Thyroid gland (tissue), 4 donors: ENCODE results near the gene LYPD6B. TPM values are rescaled to one million over a fixed set of nuclear protein-coding genes. Genes with fewer than 3 reads are reported as not detected.
"Not testable (repeated sequence)": the region's sequence is repeated elsewhere in the genome, so short reads cannot be mapped to it uniquely, and the experiment has no call there.

Experiments used
- DNase-seq, 2 donors: peaks; one replicate each; pipeline ENCODE4 v3.0.0-alpha.2; 2019
- H3K27ac ChIP-seq, 3 donors: fragments of 200-600 bp; sonication (generic); 1 replicate in 2 of 3; 2 replicates in 1 of 3; pipeline ENCODE4 v1.5.1; 2016 to 2019; ENCODE audit warnings: mild to moderate bottlenecking in 1 of 3, moderate library complexity in 1 of 3
- H3K27me3 ChIP-seq: fragments of 200-600 bp; sonication (generic); one replicate; pipeline ENCODE4 v1.5.1; 2019
- H3K36me3 ChIP-seq, 2 donors: fragments of 200-600 bp; sonication (generic); one replicate each; pipeline ENCODE4 v1.5.1; 2016 to 2019
- H3K4me1 ChIP-seq, 2 donors: fragments of 200-600 bp; sonication (generic); one replicate each; pipeline ENCODE4 v1.5.1; 2017 to 2019
- H3K4me3 ChIP-seq, 3 donors: fragments of 200-600 bp; sonication (generic); replicated peaks in 1 of 3; 1 replicate in 2 of 3; 2 replicates in 1 of 3; pipeline ENCODE4 v1.5.1; 2016; ENCODE audit warnings: mild to moderate bottlenecking in 1 of 3
- H3K9me3 ChIP-seq: fragments of 200-600 bp; sonication (generic); one replicate; pipeline ENCODE4 v1.5.1; 2017
- CTCF ChIP-seq, 6 experiments: fragments of 200-600 bp in 3 of 6; fragments of 450-650 bp in 3 of 6; sonication (generic) in 3 of 6; IDR thresholded peaks; one replicate each; pipeline ENCODE4 v1.5.1; 2016 to 2019; ENCODE audit warnings: antibody characterized with exemption in 6 of 6, mild to moderate bottlenecking in 2 of 6, inconsistent platforms in 1 of 6, moderate library complexity in 1 of 6
- POLR2A ChIP-seq, 2 donors: fragments of 450-650 bp; IDR thresholded peaks; one replicate each; pipeline ENCODE4 v1.6.1; 2017; ENCODE audit warnings: antibody characterized with exemption in 2 of 2, mild to moderate bottlenecking in 2 of 2, moderate library complexity in 1 of 2
- WGBS, 2 donors: methylation state at CpG; one replicate each; pipeline ENCODE4 v1.1.5; 2017; 5-methylcytosine and 5-hydroxymethylcytosine counted together
- intact Hi-C: fragments of 100-400 bp; cut with DNase I; formaldehyde crosslinking; loops from one replicate; pipeline ENCODE4 v1.15.1; 2023
- total RNA-seq, 4 donors: library from RNA; depleted of rRNA; stranded (reverse); fragments of >200 nt; gene quantifications; one replicate each; pipeline ENCODE4 v1.2.3, GENCODE V29; 2016

The LYPD6B gene
- total RNA-seq, 4 donors from 2014 or later, result 0.40 TPM; not detected in 3

DNA sequence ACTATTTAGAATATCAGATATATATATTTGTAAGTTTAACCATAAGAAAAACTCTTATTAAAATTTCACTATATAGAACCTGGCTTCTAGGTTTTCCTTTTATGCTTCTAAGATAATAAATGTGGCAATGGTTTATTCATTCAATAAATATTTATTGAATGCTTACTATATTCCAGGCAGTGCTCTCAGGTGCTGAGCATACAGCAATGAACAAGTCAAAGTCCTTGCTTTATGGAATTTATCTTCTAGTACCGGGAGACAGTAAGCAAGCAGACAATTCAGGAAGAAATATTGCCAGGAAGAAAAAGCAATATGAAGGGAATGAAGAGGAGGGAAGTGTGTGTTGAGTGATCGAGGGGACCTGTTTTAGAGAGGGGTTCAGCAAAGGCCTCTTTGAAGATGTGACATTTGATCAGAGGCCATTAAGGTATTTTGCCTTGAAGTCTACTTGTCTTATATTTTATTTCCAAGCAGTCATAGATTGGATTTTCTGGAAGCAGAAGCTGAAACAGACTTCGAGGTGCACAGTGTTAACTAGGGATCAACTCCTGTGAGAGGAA lies 197.4 kb downstream of the LYPD6B start:
- H3K9me3 ChIP-seq, result no peaks in the 10 kb centered on the region
- no peak for TF ChIP-seq POLR2A (IDR thresholded peaks at IDR 0.05)
- TF ChIP-seq CTCF (IDR thresholded peaks at IDR 0.05), result no peak
- no peaks in the 10 kb centered on the region for H3K4me1 ChIP-seq
- H3K27ac ChIP-seq, result no peak overlapping the region
- WGBS, 2 donors, result 61 to 62% methylated on average over 3 of the region's 3 CpGs
- no peaks in the 10 kb centered on the region for H3K36me3 ChIP-seq
- no peak overlapping the region for H3K4me3 ChIP-seq
- no peaks in the 10 kb centered on the region for H3K27me3 ChIP-seq
- intact Hi-C loops, result no loop called here
- DNase-seq, result no peak

GRCh38 chr2:149236410-149236809 lies 197.9 kb downstream of the LYPD6B start:
- Histone ChIP-seq H3K27ac (no peak overlapping the region), H3K9me3 (no peaks in the 10 kb centered on the region), H3K36me3 (no peaks in the 10 kb centered on the region), H3K4me1 (no peaks in the 10 kb centered on the region), H3K27me3 (no peaks in the 10 kb centered on the region), H3K4me3 (no peak overlapping the region)
- intact Hi-C loops, result no loop called here
- TF ChIP-seq CTCF (IDR thresholded peaks at IDR 0.05), result no peak
- no peak for TF ChIP-seq POLR2A (IDR thresholded peaks at IDR 0.05)
- no peak for DNase-seq
- WGBS, 2 donors, result 80 to 85% methylated on average over 2 of the region's 2 CpGs

DNA sequence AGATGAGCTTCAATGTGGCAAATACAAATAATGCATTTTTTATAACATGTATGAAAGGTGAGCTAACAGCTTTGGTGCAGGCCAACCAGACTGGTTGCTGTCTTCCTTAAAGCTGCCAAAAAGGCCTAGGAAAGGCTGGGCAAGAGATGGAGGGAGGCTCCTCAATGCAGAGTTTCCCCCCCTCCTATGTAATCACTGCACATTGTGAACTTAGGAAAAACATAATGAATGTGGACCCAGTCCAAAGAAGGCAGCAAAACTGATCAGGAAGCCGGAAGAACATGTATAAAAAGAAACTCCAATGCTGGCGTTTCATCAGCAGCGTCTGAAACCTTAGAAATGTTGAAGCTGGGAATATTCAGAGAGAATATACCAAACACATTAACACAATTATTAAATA lies 207.7 kb downstream of the LYPD6B start:
- no peaks in the 10 kb centered on the region for H3K27me3 ChIP-seq
- no peak overlapping the region for H3K4me3 ChIP-seq
- no peak for TF ChIP-seq CTCF (IDR thresholded peaks at IDR 0.05)
- H3K36me3 ChIP-seq, result no peaks in the 10 kb centered on the region
- intact Hi-C loops, result no loop called here
- no peaks in the 10 kb centered on the region for H3K9me3 ChIP-seq
- WGBS, 2 donors, result 66 to 77% methylated on average over 3 of the region's 3 CpGs
- no peak for DNase-seq
- H3K27ac ChIP-seq, result no peak overlapping the region
- no peaks in the 10 kb centered on the region for H3K4me1 ChIP-seq

DNA sequence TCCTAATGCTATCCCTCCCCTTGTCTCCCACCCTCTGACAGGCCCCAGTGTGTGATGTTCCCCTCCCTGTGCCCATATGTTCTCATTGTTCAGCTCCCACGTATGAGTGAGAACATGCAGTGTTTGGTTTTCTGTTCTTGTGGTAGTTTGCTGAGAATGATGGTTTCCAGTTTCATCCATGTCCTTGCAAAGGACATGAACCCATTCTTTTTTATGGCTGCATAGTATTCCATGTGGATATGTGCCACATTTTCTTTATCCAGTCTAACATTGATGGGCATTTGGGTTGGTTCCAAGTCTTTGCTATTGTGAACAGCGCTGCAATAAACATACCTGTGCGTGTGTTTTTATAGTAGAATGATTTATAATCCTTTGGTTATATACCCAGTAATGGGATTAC lies 212.9 kb downstream of the LYPD6B start:
- H3K27me3 ChIP-seq, intact Hi-C loops, H3K4me3 ChIP-seq, H3K4me1 ChIP-seq, H3K36me3 ChIP-seq, H3K9me3 ChIP-seq, H3K27ac ChIP-seq, DNase-seq: not testable (repeated sequence)
- whole genome bisulfite sequencing, 2 donors, result 89 to 93% methylated on average over 3 of the region's 3 CpGs

GRCh38 chr2:149256877-149257276 lies 218.4 kb downstream of the LYPD6B start:
- H3K9me3 ChIP-seq, intact Hi-C loops, H3K27me3 ChIP-seq, H3K4me1 ChIP-seq, DNase-seq, H3K4me3 ChIP-seq, H3K36me3 ChIP-seq, H3K27ac ChIP-seq: not testable (repeated sequence)
- WGBS, 2 donors, result 89 to 93% methylated on average over 2 to 3 of the region's 3 CpGs

GRCh38 chr2:149258531-149258930 lies 220.0 kb downstream of the LYPD6B start:
- no peaks in the 10 kb centered on the region for H3K9me3 ChIP-seq
- no peaks in the 10 kb centered on the region for H3K27me3 ChIP-seq
- H3K27ac ChIP-seq, result no peak overlapping the region
- intact Hi-C loops, result no loop called here
- no peak for TF ChIP-seq POLR2A (IDR thresholded peaks at IDR 0.05)
- no peak for TF ChIP-seq CTCF (IDR thresholded peaks at IDR 0.05)
- H3K4me3 ChIP-seq, result no peak overlapping the region
- H3K36me3 ChIP-seq, result no peaks in the 10 kb centered on the region
- no peak for DNase-seq
- no peaks in the 10 kb centered on the region for H3K4me1 ChIP-seq
